ENCODE data around the gene CTNNA3. TPM values are rescaled to one million over a fixed set of nuclear protein-coding genes. Genes with fewer than 3 reads are reported as not detected.

The CTNNA3 gene
- total RNA-seq, 1 donor from 2014 or later = 3.3 TPM

GRCh38 chr10:67087135-67087425 is 608.9 kb downstream of the CTNNA3 start:
- Mint-ChIP-seq H3K36me3 (ENCODE audit: unreplicated experiment) (no peaks in the 10 kb centered on the region), H3K9me3 (ENCODE audit: unreplicated experiment) (no peaks in the 10 kb centered on the region), H3K27me3 (ENCODE audit: unreplicated experiment) (no peaks in the 10 kb centered on the region), H3K27ac (ENCODE audit: unreplicated experiment) (no peak overlapping the region), H3K4me1 (ENCODE audit: low read depth, unreplicated experiment) (no peaks in the 10 kb centered on the region), H3K4me3 (ENCODE audit: unreplicated experiment) (no peak overlapping the region)
- DNase-seq = no peak
- TF ChIP-seq CTCF (IDR thresholded peaks at IDR 0.05; ENCODE audit: partially characterized antibody, unreplicated experiment) = no peak

GRCh38 chr10:67086327-67087134 is 609.5 kb downstream of the CTNNA3 start:
- Mint-ChIP-seq H3K27me3 (ENCODE audit: unreplicated experiment) (no peaks in the 10 kb centered on the region), H3K4me1 (ENCODE audit: low read depth, unreplicated experiment) (no peaks in the 10 kb centered on the region), H3K27ac (ENCODE audit: unreplicated experiment) (no peak overlapping the region), H3K4me3 (ENCODE audit: unreplicated experiment) (no peak overlapping the region), H3K36me3 (ENCODE audit: unreplicated experiment) (no peaks in the 10 kb centered on the region), H3K9me3 (ENCODE audit: unreplicated experiment) (no peaks in the 10 kb centered on the region)
- DNase-seq = no peak
- TF ChIP-seq CTCF (IDR thresholded peaks at IDR 0.05; ENCODE audit: partially characterized antibody, unreplicated experiment) = no peak

GRCh38 chr10:67079126-67079525 is 616.9 kb downstream of the CTNNA3 start:
- no peaks in the 10 kb centered on the region for H3K9me3 Mint-ChIP-seq (ENCODE audit: unreplicated experiment)
- no peaks in the 10 kb centered on the region for H3K4me1 Mint-ChIP-seq (ENCODE audit: low read depth, unreplicated experiment)
- no peak for DNase-seq
- H3K27ac Mint-ChIP-seq (ENCODE audit: unreplicated experiment) = no peak overlapping the region
- no peak overlapping the region for H3K4me3 Mint-ChIP-seq (ENCODE audit: unreplicated experiment)
- TF ChIP-seq CTCF (IDR thresholded peaks at IDR 0.05; ENCODE audit: partially characterized antibody, unreplicated experiment) = no peak
- no peaks in the 10 kb centered on the region for H3K36me3 Mint-ChIP-seq (ENCODE audit: unreplicated experiment)
- no peaks in the 10 kb centered on the region for H3K27me3 Mint-ChIP-seq (ENCODE audit: unreplicated experiment)

GRCh38 chr10:67077376-67077775 is 618.6 kb downstream of the CTNNA3 start:
- TF ChIP-seq CTCF (IDR thresholded peaks at IDR 0.05; ENCODE audit: partially characterized antibody, unreplicated experiment) = no peak
- no peak for DNase-seq
- Mint-ChIP-seq H3K27me3 (ENCODE audit: unreplicated experiment) (no peaks in the 10 kb centered on the region), H3K9me3 (ENCODE audit: unreplicated experiment) (no peaks in the 10 kb centered on the region), H3K4me3 (ENCODE audit: unreplicated experiment) (no peak overlapping the region), H3K27ac (ENCODE audit: unreplicated experiment) (no peak overlapping the region), H3K36me3 (ENCODE audit: unreplicated experiment) (no peaks in the 10 kb centered on the region), H3K4me1 (ENCODE audit: low read depth, unreplicated experiment) (no peaks in the 10 kb centered on the region)

GRCh38 chr10:67076144-67076543 is 619.9 kb downstream of the CTNNA3 start:
- Mint-ChIP-seq H3K4me1 (ENCODE audit: low read depth, unreplicated experiment) (no peaks in the 10 kb centered on the region), H3K9me3 (ENCODE audit: unreplicated experiment) (no peaks in the 10 kb centered on the region), H3K4me3 (ENCODE audit: unreplicated experiment) (no peak overlapping the region), H3K27ac (ENCODE audit: unreplicated experiment) (no peak overlapping the region), H3K36me3 (ENCODE audit: unreplicated experiment) (no peaks in the 10 kb centered on the region), H3K27me3 (ENCODE audit: unreplicated experiment) (no peaks in the 10 kb centered on the region)
- DNase-seq = no peak
- TF ChIP-seq CTCF (IDR thresholded peaks at IDR 0.05; ENCODE audit: partially characterized antibody, unreplicated experiment) = no peak
